ENCODE results near the gene KRTAP13-3.

KRTAP13-3 gene

DNA sequence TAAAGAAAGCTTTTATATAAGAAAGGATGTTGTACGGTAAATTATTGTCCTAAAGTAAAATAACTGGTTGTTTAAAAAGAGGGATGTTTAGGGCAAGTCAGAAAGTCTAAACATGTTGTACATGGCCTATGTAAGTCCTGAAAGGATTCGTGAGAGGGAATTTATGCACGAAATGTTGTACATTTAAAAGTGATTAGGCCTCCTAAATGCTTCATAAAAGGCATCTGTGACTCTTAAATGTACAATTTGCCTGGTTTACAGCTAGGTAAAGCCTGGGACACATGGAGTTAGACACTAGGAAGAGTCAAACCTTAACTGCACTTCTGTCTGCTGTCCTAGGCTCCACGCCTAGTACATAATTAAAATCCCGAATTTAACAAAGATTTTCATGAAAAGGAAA, 9.7 kb downstream of the KRTAP13-3 start:
- Histone ChIP-seq H3K4me2 (ENCODE audit: low read length, poor library complexity, severe bottlenecking) (no peak overlapping the region), H3K4ac (ENCODE audit: low read depth in 1 of 2, low read length in 2 of 2) (no peak overlapping the region), H2BK120ac (ENCODE audit: low read depth, low read length) (no peak overlapping the region), H3K36me3 (ENCODE audit: control insufficient read depth in 1 of 2, insufficient read depth in 2 of 2, low read depth in 1 of 2, low read length in 2 of 2) (no peaks in the 10 kb centered on the region), H2BK5ac (ENCODE audit: low read depth, low read length, poor library complexity, severe bottlenecking) (no peak overlapping the region), H2BK15ac (ENCODE audit: low read depth, poor library complexity, severe bottlenecking) (no peak overlapping the region), H3K4me3 (ENCODE audit: insufficient read depth in 1 of 2, low read depth in 1 of 2, low read length in 2 of 2) (no peak overlapping the region), H2BK12ac (ENCODE audit: low read length in 2 of 2) (no peak overlapping the region), H3K9me3 (ENCODE audit: control insufficient read depth, low read length) (peaks cover 7% of the 10 kb centered on the region), H3K23ac (ENCODE audit: low read length in 2 of 2) (no peak overlapping the region), H3K18ac (ENCODE audit: low read depth in 1 of 2, low read length in 2 of 2) (no peak overlapping the region), H3K14ac (ENCODE audit: low read length in 2 of 2) (no peak overlapping the region), H2AK5ac (ENCODE audit: low read length, severe bottlenecking) (no peak overlapping the region), H2AFZ (ENCODE audit: low read depth, low read length) (no peak overlapping the region), H4K8ac (ENCODE audit: low read length) (no peak overlapping the region), H4K91ac (ENCODE audit: low read length) (no peak overlapping the region), H3K27me3 (ENCODE audit: control insufficient read depth in 1 of 2, insufficient read depth in 1 of 2, low read length in 2 of 2) (no peaks in the 10 kb centered on the region), H3K4me1 (ENCODE audit: control insufficient read depth, insufficient read depth, low read depth, low read length) (no peaks in the 10 kb centered on the region), H3K79me1 (replicated peaks; ENCODE audit: low read length, poor library complexity, severe bottlenecking) (no peaks in the 10 kb centered on the region), H3K27ac (ENCODE audit: low read length, poor library complexity, severe bottlenecking) (no peak overlapping the region), H3K9ac (ENCODE audit: low read length) (no peak overlapping the region)
- 80% methylated on average over 3 of the region's 5 CpGs for WGBS
- no peak for DNase-seq

DNA sequence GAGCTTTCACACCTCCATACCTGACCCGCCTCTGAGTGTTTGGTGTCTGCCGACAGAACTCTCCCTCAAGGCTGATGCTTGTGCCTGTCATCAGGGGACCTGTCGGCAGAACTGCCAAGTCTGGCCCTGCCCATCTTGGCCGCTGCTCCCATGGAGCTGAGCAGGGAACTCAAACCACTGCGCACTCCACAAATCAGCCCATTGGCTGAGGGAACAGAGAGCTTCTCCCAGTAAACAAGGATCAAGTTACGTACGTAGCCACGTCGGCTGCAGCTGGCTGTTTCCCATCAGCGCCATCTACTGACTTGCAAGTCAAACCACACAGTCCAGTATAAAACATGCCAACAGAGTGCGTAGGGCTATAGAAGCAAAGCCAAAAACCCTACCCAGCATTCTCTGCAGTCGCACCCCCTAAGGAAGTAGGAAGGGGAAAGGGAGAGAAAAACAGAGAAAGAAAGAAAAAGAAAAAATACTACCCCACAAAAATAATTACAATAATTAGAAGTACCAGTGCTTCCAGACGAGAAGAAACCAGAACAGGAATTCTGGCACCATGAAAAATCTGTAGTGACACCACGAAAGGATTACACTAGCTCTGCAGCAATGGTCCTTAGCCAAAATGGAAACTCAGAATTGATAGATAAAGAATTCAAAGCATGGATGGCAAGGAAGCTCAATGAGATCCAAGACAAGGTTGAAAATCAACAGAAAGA, 16.8 kb downstream of the KRTAP13-3 start:
- Histone ChIP-seq H2AK5ac (ENCODE audit: low read length, severe bottlenecking) (no peak overlapping the region), H3K36me3 (ENCODE audit: control insufficient read depth in 1 of 2, insufficient read depth in 2 of 2, low read depth in 1 of 2, low read length in 2 of 2) (no peaks in the 10 kb centered on the region), H4K91ac (ENCODE audit: low read length) (no peak overlapping the region), H2BK5ac (ENCODE audit: low read depth, low read length, poor library complexity, severe bottlenecking) (no peak overlapping the region), H4K8ac (ENCODE audit: low read length) (no peak overlapping the region), H3K4me3 (ENCODE audit: insufficient read depth in 1 of 2, low read depth in 1 of 2, low read length in 2 of 2) (peak overlapping the region in 1 of 2 experiments; percentile 49), H3K18ac (ENCODE audit: low read depth in 1 of 2, low read length in 2 of 2) (no peak overlapping the region), H3K4ac (ENCODE audit: low read depth in 1 of 2, low read length in 2 of 2) (no peak overlapping the region), H3K4me2 (ENCODE audit: low read length, poor library complexity, severe bottlenecking) (peak overlapping the region; percentile 35), H2BK12ac (ENCODE audit: low read length in 2 of 2) (no peak overlapping the region), H3K9me3 (ENCODE audit: control insufficient read depth, low read length) (no peaks in the 10 kb centered on the region), H3K4me1 (ENCODE audit: control insufficient read depth, insufficient read depth, low read depth, low read length) (peaks cover 2% of the 10 kb centered on the region), H3K23ac (ENCODE audit: low read length in 2 of 2) (no peak overlapping the region), H2BK120ac (ENCODE audit: low read depth, low read length) (no peak overlapping the region), H3K14ac (ENCODE audit: low read length in 2 of 2) (no peak overlapping the region), H3K27ac (ENCODE audit: low read length, poor library complexity, severe bottlenecking) (no peak overlapping the region), H2AFZ (ENCODE audit: low read depth, low read length) (peak overlapping the region; percentile 2), H3K9ac (ENCODE audit: low read length) (peak overlapping the region; percentile 46), H3K27me3 (ENCODE audit: control insufficient read depth in 1 of 2, insufficient read depth in 1 of 2, low read length in 2 of 2) (no peaks in the 10 kb centered on the region), H2BK15ac (ENCODE audit: low read depth, poor library complexity, severe bottlenecking) (no peak overlapping the region), H3K79me1 (replicated peaks; ENCODE audit: low read length, poor library complexity, severe bottlenecking) (no peaks in the 10 kb centered on the region)
- WGBS = 13% methylated on average over 11 of the region's 14 CpGs
- peak; percentile 0 for DNase-seq

DNA sequence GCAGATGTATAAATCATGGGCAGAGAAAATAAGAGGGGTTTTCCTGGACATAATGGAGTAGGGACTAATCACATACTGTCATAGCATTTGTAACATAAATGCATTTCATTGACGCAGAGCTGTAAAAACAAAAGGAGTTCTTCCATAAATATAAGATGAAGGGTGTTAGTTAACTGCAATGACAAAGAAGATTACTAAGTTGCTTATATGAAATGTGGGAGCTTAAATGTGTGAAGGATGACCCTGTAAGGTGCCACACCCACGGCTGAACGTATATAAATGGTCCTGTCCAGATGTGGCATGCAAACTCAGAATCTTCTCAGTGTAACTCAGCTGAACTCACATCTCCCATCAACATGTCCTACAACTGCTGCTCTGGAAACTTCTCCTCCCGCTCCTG, 30.0 kb downstream of the KRTAP13-3 start, which contains the start of gene KRTAP13-1:
TSS of gene KRTAP13-1 (plus strand) at position 301 of the 400 bp plus-strand sequence. CDS start at position 357, 56 bp downstream.
- H2BK5ac ChIP-seq (ENCODE audit: low read depth, low read length, poor library complexity, severe bottlenecking) = no peak within 1 kb of the TSS
- no peak for DNase-seq
- no peaks in the 10 kb centered on the region for H3K4me1 ChIP-seq (ENCODE audit: control insufficient read depth, insufficient read depth, low read depth, low read length)
- 82% methylated on average over 4 of the region's 4 CpGs for WGBS
- H4K8ac ChIP-seq (ENCODE audit: low read length) = no peak within 1 kb of the TSS
- H2BK15ac ChIP-seq (ENCODE audit: low read depth, poor library complexity, severe bottlenecking) = no peak within 1 kb of the TSS
- H3K36me3 ChIP-seq (ENCODE audit: control insufficient read depth in 1 of 2, insufficient read depth in 2 of 2, low read depth in 1 of 2, low read length in 2 of 2) = no peaks in the 10 kb centered on the region
- H3K9ac ChIP-seq (ENCODE audit: low read length) = no peak within 1 kb of the TSS
- no peak within 1 kb of the TSS for H3K18ac ChIP-seq (ENCODE audit: low read depth in 1 of 2, low read length in 2 of 2)
- H2BK12ac ChIP-seq (ENCODE audit: low read length in 2 of 2) = no peak within 1 kb of the TSS
- H3K9me3 ChIP-seq (ENCODE audit: control insufficient read depth, low read length) = no peaks in the 10 kb centered on the region
- H3K4me3 ChIP-seq (ENCODE audit: insufficient read depth in 1 of 2, low read depth in 1 of 2, low read length in 2 of 2) = no peak within 1 kb of the TSS
- H3K27me3 ChIP-seq (ENCODE audit: control insufficient read depth in 1 of 2, insufficient read depth in 1 of 2, low read length in 2 of 2) = no peaks in the 10 kb centered on the region
- H3K4me2 ChIP-seq (ENCODE audit: low read length, poor library complexity, severe bottlenecking) = no peak within 1 kb of the TSS
- no peak within 1 kb of the TSS for H3K23ac ChIP-seq (ENCODE audit: low read length in 2 of 2)
- no peak within 1 kb of the TSS for H3K4ac ChIP-seq (ENCODE audit: low read depth in 1 of 2, low read length in 2 of 2)
- no peak within 1 kb of the TSS for H2BK120ac ChIP-seq (ENCODE audit: low read depth, low read length)
- no peak within 1 kb of the TSS for H4K91ac ChIP-seq (ENCODE audit: low read length)
- no peak within 1 kb of the TSS for H2AK5ac ChIP-seq (ENCODE audit: low read length, severe bottlenecking)
- H3K79me1 ChIP-seq (replicated peaks; ENCODE audit: low read length, poor library complexity, severe bottlenecking) = no peaks in the 10 kb centered on the region
- H2AFZ ChIP-seq (ENCODE audit: low read depth, low read length) = no peak within 1 kb of the TSS
- H3K27ac ChIP-seq (ENCODE audit: low read length, poor library complexity, severe bottlenecking) = no peak within 1 kb of the TSS
- H3K14ac ChIP-seq (ENCODE audit: low read length in 2 of 2) = no peak within 1 kb of the TSS

DNA sequence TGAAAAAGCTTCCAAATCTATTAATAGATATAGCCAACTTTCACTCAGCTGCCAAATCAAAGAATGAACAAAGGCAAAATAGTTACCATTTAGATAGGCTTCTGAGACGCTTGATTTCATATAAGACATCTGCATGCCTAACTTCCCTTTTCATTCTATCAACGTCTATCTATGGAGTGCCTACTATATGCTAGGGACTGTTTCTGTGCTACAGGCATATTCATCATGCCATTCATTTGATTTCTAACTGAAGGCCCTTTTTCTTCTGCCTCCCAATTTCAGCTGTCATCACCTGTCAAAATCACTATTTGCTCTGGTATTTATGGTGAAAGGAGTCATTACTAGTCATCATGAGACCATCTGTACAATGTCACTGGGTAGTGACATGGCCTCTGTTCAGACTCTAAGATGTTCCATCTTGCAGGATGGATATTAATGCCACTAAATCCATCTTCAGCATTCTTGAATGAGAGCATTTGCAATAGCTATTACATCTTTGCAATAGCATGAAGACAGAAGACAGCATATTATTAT, 34.2 kb downstream of the KRTAP13-3 start:
- H3K14ac ChIP-seq (ENCODE audit: low read length in 2 of 2) = no peak overlapping the region
- no peaks in the 10 kb centered on the region for H3K36me3 ChIP-seq (ENCODE audit: control insufficient read depth in 1 of 2, insufficient read depth in 2 of 2, low read depth in 1 of 2, low read length in 2 of 2)
- no peaks in the 10 kb centered on the region for H3K9me3 ChIP-seq (ENCODE audit: control insufficient read depth, low read length)
- H3K18ac ChIP-seq (ENCODE audit: low read depth in 1 of 2, low read length in 2 of 2) = no peak overlapping the region
- H3K4ac ChIP-seq (ENCODE audit: low read depth in 1 of 2, low read length in 2 of 2) = no peak overlapping the region
- no peak overlapping the region for H3K4me2 ChIP-seq (ENCODE audit: low read length, poor library complexity, severe bottlenecking)
- WGBS = 57% methylated on average over 2 of the region's 2 CpGs
- no peak overlapping the region for H2AK5ac ChIP-seq (ENCODE audit: low read length, severe bottlenecking)
- no peak overlapping the region for H3K23ac ChIP-seq (ENCODE audit: low read length in 2 of 2)
- no peaks in the 10 kb centered on the region for H3K4me1 ChIP-seq (ENCODE audit: control insufficient read depth, insufficient read depth, low read depth, low read length)
- no peak overlapping the region for H2BK120ac ChIP-seq (ENCODE audit: low read depth, low read length)
- H4K91ac ChIP-seq (ENCODE audit: low read length) = no peak overlapping the region
- no peak overlapping the region for H4K8ac ChIP-seq (ENCODE audit: low read length)
- H3K9ac ChIP-seq (ENCODE audit: low read length) = no peak overlapping the region
- H3K27me3 ChIP-seq (ENCODE audit: control insufficient read depth in 1 of 2, insufficient read depth in 1 of 2, low read length in 2 of 2) = no peaks in the 10 kb centered on the region
- no peak for DNase-seq
- H3K27ac ChIP-seq (ENCODE audit: low read length, poor library complexity, severe bottlenecking) = no peak overlapping the region
- no peak overlapping the region for H2BK12ac ChIP-seq (ENCODE audit: low read length in 2 of 2)
- no peak overlapping the region for H2BK15ac ChIP-seq (ENCODE audit: low read depth, poor library complexity, severe bottlenecking)
- H3K4me3 ChIP-seq (ENCODE audit: insufficient read depth in 1 of 2, low read depth in 1 of 2, low read length in 2 of 2) = no peak overlapping the region
- H3K79me1 ChIP-seq (replicated peaks; ENCODE audit: low read length, poor library complexity, severe bottlenecking) = no peaks in the 10 kb centered on the region
- H2BK5ac ChIP-seq (ENCODE audit: low read depth, low read length, poor library complexity, severe bottlenecking) = no peak overlapping the region
- H2AFZ ChIP-seq (ENCODE audit: low read depth, low read length) = no peak overlapping the region
